Prostate gland (tissue), 2 donors: ENCODE results near the gene SLC46A1. TPM values are rescaled to one million over a fixed set of nuclear protein-coding genes. Genes with fewer than 3 reads are reported as not detected.

Experiments
- DNase-seq: peaks from one replicate; pipeline ENCODE4 v3.0.0-alpha.2; 2019; ENCODE audit warnings: low spot score
- H3K27ac ChIP-seq, 2 donors: fragments of 200-600 bp; sonication (generic); 2 replicates each; pipeline ENCODE4 v1.5.1; 2017 to 2019
- H3K27me3 ChIP-seq: fragments of 200-600 bp; sonication (generic); replicated peaks from 2 replicates; pipeline ENCODE4 v1.5.1; 2019; ENCODE audit not compliant: insufficient read depth
- H3K36me3 ChIP-seq, 2 donors: fragments of 200-600 bp; sonication (generic); 1 replicate in 1 of 2; 2 replicates in 1 of 2; pipeline versions ENCODE4 v1.5.1 to v1.8.1; 2017 to 2019
- H3K4me1 ChIP-seq: fragments of 200-600 bp; sonication (generic); replicated peaks from 2 replicates; pipeline ENCODE4 v1.5.1; 2019
- H3K4me3 ChIP-seq, 2 donors: fragments of 200-600 bp; sonication (generic); 2 replicates each; pipeline ENCODE4 v1.5.1; 2017 to 2019
- H3K9me3 ChIP-seq: fragments of 200-600 bp; sonication (generic); 2 replicates; pipeline ENCODE4 v1.5.1; 2017
- POLR2A ChIP-seq: fragments of 450-650 bp; IDR thresholded peaks from one replicate; pipeline ENCODE4 v1.6.1; 2016; ENCODE audit warnings: antibody characterized with exemption, mild to moderate bottlenecking
- POLR2AphosphoS5 ChIP-seq: sonication (generic); formaldehyde crosslinking; IDR thresholded peaks from one replicate; pipeline ENCODE4 v1.6.1; 2017; ENCODE audit warnings: antibody characterized with exemption
- WGBS: methylation state at CpG from one replicate; pipeline ENCODE4 v1.1.5; 2018; 5-methylcytosine and 5-hydroxymethylcytosine counted together
- intact Hi-C: fragments of 100-400 bp; cut with DNase I; formaldehyde crosslinking; loops from one replicate; pipeline ENCODE4 v1.14.2; 2022
- total RNA-seq, 2 donors: library from RNA; depleted of rRNA; stranded (reverse); fragments of >200 nt; gene quantifications; one replicate each; pipeline ENCODE4 v1.1.0, GENCODE V29; 2016
- TF ChIP-seq, protein P1 (sequence below), 4 experiments: fragments of 200-600 bp in 2 of 4; fragments of 450-650 bp in 2 of 4; sonication (generic) in 2 of 4; IDR thresholded peaks; 1 replicate in 3 of 4; 2 replicates in 1 of 4; pipeline ENCODE4 v1.5.1; 2016 to 2019; ENCODE audit warnings: antibody characterized with exemption in 4 of 4, mild to moderate bottlenecking in 2 of 4, moderate library complexity in 2 of 4

The SLC46A1 gene
- total RNA-seq, 2 donors from 2014 or later: 14.9 to 20.1 TPM

DNA sequence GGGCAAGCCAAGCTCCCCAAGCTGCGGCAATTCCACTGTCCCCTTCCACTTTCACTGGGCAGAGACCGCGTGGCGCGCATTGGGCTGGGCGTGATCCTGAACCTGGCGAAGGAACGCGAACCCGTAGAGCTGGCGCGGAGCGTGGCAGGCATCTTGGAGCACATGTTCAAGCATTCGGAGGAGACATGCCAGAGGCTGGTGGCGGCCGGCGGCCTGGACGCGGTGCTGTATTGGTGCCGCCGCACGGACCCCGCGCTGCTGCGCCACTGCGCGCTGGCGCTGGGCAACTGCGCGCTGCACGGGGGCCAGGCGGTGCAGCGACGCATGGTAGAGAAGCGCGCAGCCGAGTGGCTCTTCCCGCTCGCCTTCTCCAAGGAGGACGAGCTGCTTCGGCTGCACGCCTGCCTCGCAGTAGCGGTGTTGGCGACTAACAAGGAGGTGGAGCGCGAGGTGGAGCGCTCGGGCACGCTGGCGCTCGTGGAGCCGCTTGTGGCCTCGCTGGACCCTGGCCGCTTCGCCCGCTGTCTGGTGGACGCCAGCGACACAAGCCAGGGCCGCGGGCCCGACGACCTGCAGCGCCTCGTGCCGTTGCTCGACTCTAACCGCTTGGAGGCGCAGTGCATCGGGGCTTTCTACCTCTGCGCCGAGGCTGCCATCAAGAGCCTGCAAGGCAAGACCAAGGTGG lies 24.7 kb downstream of the SLC46A1 start:
- H3K27me3 ChIP-seq: no peaks in the 10 kb centered on the region
- WGBS: 34% methylated on average over 60 of the region's 72 CpGs
- H3K4me3 ChIP-seq: no peak overlapping the region
- TF ChIP-seq, protein P1, sequence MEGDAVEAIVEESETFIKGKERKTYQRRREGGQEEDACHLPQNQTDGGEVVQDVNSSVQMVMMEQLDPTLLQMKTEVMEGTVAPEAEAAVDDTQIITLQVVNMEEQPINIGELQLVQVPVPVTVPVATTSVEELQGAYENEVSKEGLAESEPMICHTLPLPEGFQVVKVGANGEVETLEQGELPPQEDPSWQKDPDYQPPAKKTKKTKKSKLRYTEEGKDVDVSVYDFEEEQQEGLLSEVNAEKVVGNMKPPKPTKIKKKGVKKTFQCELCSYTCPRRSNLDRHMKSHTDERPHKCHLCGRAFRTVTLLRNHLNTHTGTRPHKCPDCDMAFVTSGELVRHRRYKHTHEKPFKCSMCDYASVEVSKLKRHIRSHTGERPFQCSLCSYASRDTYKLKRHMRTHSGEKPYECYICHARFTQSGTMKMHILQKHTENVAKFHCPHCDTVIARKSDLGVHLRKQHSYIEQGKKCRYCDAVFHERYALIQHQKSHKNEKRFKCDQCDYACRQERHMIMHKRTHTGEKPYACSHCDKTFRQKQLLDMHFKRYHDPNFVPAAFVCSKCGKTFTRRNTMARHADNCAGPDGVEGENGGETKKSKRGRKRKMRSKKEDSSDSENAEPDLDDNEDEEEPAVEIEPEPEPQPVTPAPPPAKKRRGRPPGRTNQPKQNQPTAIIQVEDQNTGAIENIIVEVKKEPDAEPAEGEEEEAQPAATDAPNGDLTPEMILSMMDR (IDR thresholded peaks at IDR 0.05): peak in 1 of 4 experiments; percentile 20
- TF ChIP-seq POLR2AphosphoS5 (no peak), POLR2A (no peak)
- no peak for DNase-seq
- peaks cover 2% of the 10 kb centered on the region for H3K4me1 ChIP-seq
- intact Hi-C loops: no loop called here
- no peak overlapping the region for H3K27ac ChIP-seq
- no peaks in the 10 kb centered on the region for H3K9me3 ChIP-seq
- no peaks in the 10 kb centered on the region for H3K36me3 ChIP-seq

DNA sequence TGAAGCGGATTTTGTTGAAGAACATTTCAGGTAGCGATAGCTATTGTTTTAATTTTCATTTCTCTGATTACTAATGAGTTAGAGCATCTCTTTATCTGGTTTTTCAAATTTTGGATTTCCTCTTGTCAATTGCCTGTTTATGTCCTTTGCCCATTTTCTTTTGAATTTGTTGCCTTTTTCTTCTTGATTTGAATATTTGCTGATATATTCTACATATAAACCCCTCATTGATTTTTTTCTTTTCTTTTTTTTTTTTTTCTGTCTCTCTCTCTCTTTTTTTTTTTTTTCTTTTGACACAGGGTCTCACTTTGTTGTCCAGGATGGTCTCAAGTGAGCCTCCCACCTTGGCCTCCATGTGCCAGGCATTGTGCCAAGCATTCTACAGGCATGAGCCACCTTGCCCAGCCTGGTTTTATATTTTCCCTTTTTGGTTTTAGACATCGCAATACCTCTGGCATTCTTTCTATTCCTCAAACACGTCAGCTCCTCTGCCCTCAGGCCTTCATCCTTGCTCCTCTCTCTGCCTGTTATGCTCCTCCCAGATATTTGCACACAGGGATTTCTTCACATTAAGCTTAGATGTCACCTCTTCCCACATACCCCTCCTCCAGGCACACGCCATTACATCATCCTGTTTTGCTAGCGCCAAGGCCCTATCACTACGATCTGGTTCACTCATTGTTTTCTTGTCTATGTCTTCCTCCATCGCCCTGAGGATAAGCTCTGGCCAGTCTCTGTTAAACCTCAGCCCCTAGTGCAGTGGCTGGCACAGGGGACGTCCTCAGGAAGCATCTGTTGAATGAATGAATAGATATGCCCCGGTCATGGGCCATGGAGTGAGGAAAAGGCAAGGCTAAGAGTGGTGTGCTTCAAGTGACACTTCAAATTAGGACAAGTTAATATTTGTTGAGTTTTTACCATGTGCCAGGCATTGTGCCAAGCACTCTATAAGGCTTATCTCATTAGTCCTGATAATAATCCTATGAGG lies 25.9 kb downstream of the SLC46A1 start:
- TF ChIP-seq, protein P1 (IDR thresholded peaks at IDR 0.05): no peak
- TF ChIP-seq POLR2AphosphoS5 (no peak), POLR2A (no peak)
- Histone ChIP-seq H3K4me1 (peaks cover 2% of the 10 kb centered on the region), H3K27ac (no peak overlapping the region), H3K4me3 (no peak overlapping the region), H3K36me3 (no peaks in the 10 kb centered on the region), H3K9me3 (no peaks in the 10 kb centered on the region), H3K27me3 (no peaks in the 10 kb centered on the region)
- DNase-seq: no peak
- intact Hi-C loops: no loop called here
- WGBS: 68% methylated on average over 10 of the region's 10 CpGs

DNA sequence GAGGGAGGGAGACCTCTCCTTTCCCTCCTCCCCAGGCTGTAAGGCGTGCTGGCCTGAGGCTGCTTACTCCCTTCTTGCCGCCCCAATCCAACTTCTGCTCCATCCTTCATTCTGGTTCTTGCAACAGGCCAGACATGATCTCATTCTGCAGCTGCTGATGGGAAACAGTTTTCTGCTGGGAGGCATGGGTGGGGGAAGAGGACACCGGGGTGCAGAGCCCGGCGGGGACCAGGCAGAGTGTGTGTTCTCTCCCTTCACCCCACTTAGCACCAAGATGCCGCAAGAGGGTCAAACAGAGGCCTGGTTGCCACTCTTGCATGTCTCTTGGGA lies 33.1 kb downstream of the SLC46A1 start:
- no peak for TF ChIP-seq POLR2AphosphoS5
- no peak for TF ChIP-seq POLR2A
- TF ChIP-seq, protein P1 (IDR thresholded peaks at IDR 0.05): no peak
- H3K4me3 ChIP-seq: no peak overlapping the region
- H3K36me3 ChIP-seq: no peaks in the 10 kb centered on the region
- DNase-seq: no peak
- no peaks in the 10 kb centered on the region for H3K9me3 ChIP-seq
- no peaks in the 10 kb centered on the region for H3K4me1 ChIP-seq
- H3K27ac ChIP-seq: no peak overlapping the region
- no peaks in the 10 kb centered on the region for H3K27me3 ChIP-seq
- intact Hi-C loops: no loop called here
- 79% methylated on average over 6 of the region's 6 CpGs for WGBS

GRCh38 chr17:28372203-28372944 lies 33.6 kb downstream of the SLC46A1 start:
- Histone ChIP-seq H3K27me3 (no peaks in the 10 kb centered on the region), H3K27ac (peak overlapping the region; percentile 35 to 43), H3K36me3 (no peaks in the 10 kb centered on the region), H3K4me1 (no peaks in the 10 kb centered on the region), H3K4me3 (peak overlapping the region; percentile 33 to 40), H3K9me3 (no peaks in the 10 kb centered on the region)
- DNase-seq: no peak
- no peak for TF ChIP-seq POLR2AphosphoS5
- TF ChIP-seq POLR2A: no peak
- TF ChIP-seq, protein P1 (IDR thresholded peaks at IDR 0.05): no peak
- intact Hi-C loops: no loop called here
- 10% methylated on average over 37 of the region's 53 CpGs for WGBS
